HCT116 (cell line): ENCODE measurements around the gene AKAP11.

Experiments used
- SRF ChIP-seq: IDR thresholded peaks from 2 replicates; pipeline ENCODE4 v1.6.1; 2012; ENCODE audit warnings: low read depth
- TF ChIP-seq, protein P1 (sequence below), 3 experiments: fragments of 200-600 bp in 1 of 3; sonication (generic) in 1 of 3; IDR thresholded peaks in 2 of 3; conservative IDR thresholded peaks in 1 of 3; 2 replicates each; pipeline ENCODE4 v1.5.1; 2012 to 2017; ENCODE audit warnings: low read depth in 2 of 3, low read length in 2 of 3, antibody characterized with exemption in 1 of 3, borderline replicate concordance in 1 of 3, control low read depth in 1 of 3, mild to moderate bottlenecking in 1 of 3, mixed read lengths in 1 of 3, mixed run types in 1 of 3, moderate library complexity in 1 of 3; ENCODE audit not compliant: insufficient read depth in 1 of 3

DNA sequence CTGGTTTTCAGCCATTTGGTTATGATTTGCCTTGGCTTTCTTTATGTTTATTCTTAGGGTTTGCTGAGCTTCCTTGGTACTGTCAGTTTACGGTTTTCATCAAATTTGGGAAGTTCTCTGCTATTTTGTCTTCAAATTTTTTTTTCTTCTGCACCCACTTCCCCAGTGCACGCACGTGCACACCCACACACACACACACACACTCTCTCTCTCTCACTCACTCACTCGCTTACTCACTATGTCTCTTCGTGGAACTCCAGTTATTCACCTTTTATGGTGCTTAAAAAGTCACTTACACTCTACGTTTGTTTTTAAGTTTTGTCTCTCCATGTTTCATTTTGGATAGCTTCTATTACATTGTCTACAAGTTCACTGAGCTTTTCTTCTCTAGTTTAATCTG, 7.1 kb downstream of the AKAP11 start:
- TF ChIP-seq SRF, result no peak
- TF ChIP-seq, protein P1, sequence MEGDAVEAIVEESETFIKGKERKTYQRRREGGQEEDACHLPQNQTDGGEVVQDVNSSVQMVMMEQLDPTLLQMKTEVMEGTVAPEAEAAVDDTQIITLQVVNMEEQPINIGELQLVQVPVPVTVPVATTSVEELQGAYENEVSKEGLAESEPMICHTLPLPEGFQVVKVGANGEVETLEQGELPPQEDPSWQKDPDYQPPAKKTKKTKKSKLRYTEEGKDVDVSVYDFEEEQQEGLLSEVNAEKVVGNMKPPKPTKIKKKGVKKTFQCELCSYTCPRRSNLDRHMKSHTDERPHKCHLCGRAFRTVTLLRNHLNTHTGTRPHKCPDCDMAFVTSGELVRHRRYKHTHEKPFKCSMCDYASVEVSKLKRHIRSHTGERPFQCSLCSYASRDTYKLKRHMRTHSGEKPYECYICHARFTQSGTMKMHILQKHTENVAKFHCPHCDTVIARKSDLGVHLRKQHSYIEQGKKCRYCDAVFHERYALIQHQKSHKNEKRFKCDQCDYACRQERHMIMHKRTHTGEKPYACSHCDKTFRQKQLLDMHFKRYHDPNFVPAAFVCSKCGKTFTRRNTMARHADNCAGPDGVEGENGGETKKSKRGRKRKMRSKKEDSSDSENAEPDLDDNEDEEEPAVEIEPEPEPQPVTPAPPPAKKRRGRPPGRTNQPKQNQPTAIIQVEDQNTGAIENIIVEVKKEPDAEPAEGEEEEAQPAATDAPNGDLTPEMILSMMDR (IDR thresholded peaks at IDR 0.05 in 2 of 3, conservative IDR thresholded peaks at IDR 0.05 in 1 of 3; ENCODE audit: borderline replicate concordance in 1 of 3, insufficient read depth in 1 of 3, low read depth in 2 of 3, low read length in 2 of 3), result no peak
